OCI-LY7 (cell line): ENCODE measurements around the gene HTR2C. TPM values are rescaled to one million over a fixed set of nuclear protein-coding genes. Genes with fewer than 3 reads are reported as not detected.
A peak's percentile ranks its signal among the peaks of the same experiment; 100 is the strongest.

Experiments used
- BruUV-seq: library from RNA; stranded (reverse); fragments of 400-500 nt; replicated peaks from 2 replicates; lab custom pipeline; 2021; lab: Mats Ljungman, UMichigan
- CTCF ChIA-PET: fragments of 300-600 bp; sonication (Branson Sonifier 250); formaldehyde crosslinking; loops from one replicate; lab custom pipeline; 2022; ENCODE audit warnings: antibody characterized with exemption; ENCODE audit not compliant: unreplicated experiment; lab: Charles Lee
- POLR2A ChIA-PET: fragments of 300-600 bp; sonication (Branson Sonifier 250); formaldehyde crosslinking; loops from one replicate; lab custom pipeline; 2022; ENCODE audit warnings: antibody characterized with exemption; lab: Charles Lee
- DNase-seq: peaks from one replicate; pipeline ENCODE4 v3.0.0-alpha.2; 2015; ENCODE audit warnings: low spot score
- H2AFZ ChIP-seq: fragments of 200-600 bp; sonication (generic), shearing (Covaris generic); 2 replicates; pipeline ENCODE4 v1.6.1; 2014; ENCODE audit warnings: mild to moderate bottlenecking, antibody characterized with exemption, low read length, moderate library complexity
- H3K27ac ChIP-seq: fragments of 200-600 bp; sonication (generic); 2 replicates; pipeline ENCODE4 v1.5.1; 2014; ENCODE audit warnings: mixed run types, low read depth, mild to moderate bottlenecking, moderate library complexity, low read length, inconsistent platforms; ENCODE audit not compliant: poor library complexity, severe bottlenecking
- H3K36me3 ChIP-seq: fragments of 200-600 bp; sonication (generic); 2 replicates; pipeline ENCODE4 v1.6.1; 2014; ENCODE audit warnings: mild to moderate bottlenecking, antibody characterized with exemption, low read length, moderate library complexity, mixed read lengths; ENCODE audit not compliant: insufficient read depth
- H3K4me1 ChIP-seq: fragments of 200-600 bp; sonication (generic); 2 replicates; pipeline ENCODE4 v1.5.1; 2014; ENCODE audit warnings: mild to moderate bottlenecking, low read length; ENCODE audit not compliant: insufficient read depth, poor library complexity, severe bottlenecking
- H3K4me2 ChIP-seq: fragments of 200-600 bp; sonication (generic); 2 replicates; pipeline ENCODE4 v1.6.1; 2014; ENCODE audit warnings: mild to moderate bottlenecking, low read length
- H3K4me3 ChIP-seq: fragments of 200-600 bp; sonication (generic); 2 replicates; pipeline ENCODE4 v1.5.1; 2014; ENCODE audit warnings: mild to moderate bottlenecking, low read depth, low read length; ENCODE audit not compliant: poor library complexity, severe bottlenecking
- H3K79me2 ChIP-seq: fragments of 200-600 bp; sonication (generic); 2 replicates; pipeline ENCODE4 v1.6.1; 2016; ENCODE audit warnings: low read depth, mild to moderate bottlenecking, low read length, moderate library complexity, mixed read lengths; ENCODE audit not compliant: insufficient read depth
- H3K9me2 ChIP-seq: fragments of 200-600 bp; sonication (generic); 2 replicates; pipeline ENCODE4 v1.6.1; 2016; ENCODE audit warnings: mild to moderate bottlenecking, low read length, mixed read lengths; ENCODE audit not compliant: insufficient read depth
- H3K9me3 ChIP-seq: fragments of 200-600 bp; sonication (generic); 2 replicates; pipeline ENCODE4 v1.6.1; 2014; ENCODE audit warnings: mild to moderate bottlenecking, mixed run types, low read length, mixed read lengths
- H4K20me1 ChIP-seq: fragments of 200-600 bp; sonication (generic); 2 replicates; pipeline ENCODE4 v1.6.1; 2014; ENCODE audit warnings: mild to moderate bottlenecking, antibody characterized with exemption, low read length, moderate library complexity, mixed read lengths; ENCODE audit not compliant: insufficient read depth
- CTCF ChIP-seq: fragments of 200-600 bp; sonication (generic); conservative IDR thresholded peaks from 2 replicates; pipeline ENCODE4 v1.5.1; 2014; ENCODE audit warnings: mild to moderate bottlenecking, antibody characterized with exemption, low read length, moderate library complexity, mixed read lengths
- EZH2phosphoT487 ChIP-seq: fragments of 200-600 bp; sonication (generic); IDR thresholded peaks from 2 replicates; pipeline ENCODE4 v1.6.1; 2018; ENCODE audit warnings: low read depth, borderline replicate concordance, mild to moderate bottlenecking, mixed run types, antibody characterized with exemption, low read length, moderate library complexity, mixed read lengths
- intact Hi-C: fragments of 100-400 bp; cut with micrococcal nuclease; formaldehyde crosslinking; loops from one replicate; pipeline ENCODE4 v1.10.0; 2022; ENCODE audit not compliant: unreplicated experiment
- total RNA-seq, 2 experiments: library from RNA; depleted of rRNA in 1 of 2; stranded (reverse); fragments of >200 nt in 1 of 2; shearing (Covaris generic) in 1 of 2; gene quantifications; 2 replicates each; pipeline ENCODE4 v1.2.3, GENCODE V29; 2014 to 2022

Gene HTR2C
- total RNA-seq, 2 experiments from 2014 or later, result not detected

- Histone ChIP-seq H4K20me1 (no peaks in the 10 kb centered on the region), H3K9me2 (no peaks in the 10 kb centered on the region), H3K36me3 (no peaks in the 10 kb centered on the region), H3K4me2 (no peak overlapping the region), H3K79me2 (no peaks in the 10 kb centered on the region), H3K4me1 (no peaks in the 10 kb centered on the region), H3K4me3 (no peak overlapping the region), H3K9me3 (no peaks in the 10 kb centered on the region), H2AFZ (no peak overlapping the region), H3K27ac (no peak overlapping the region)
- BruUV-seq, result no TSS peak
- TF ChIP-seq EZH2phosphoT487 (no peak), CTCF (peak; percentile 33; the same call in 1 of the 2 replicates)
- intact Hi-C loops, result no loop called here
- POLR2A ChIA-PET, result no interaction called here
- DNase-seq, result no peak
- CTCF ChIA-PET, result no interaction called here
Measured at GRCh38 chrX:114626323-114626722, 42.4 kb downstream of the HTR2C start.

GRCh38 chrX:114635986-114636385 is 52.1 kb downstream of the HTR2C start:
- no peak overlapping the region for H3K27ac ChIP-seq
- H3K9me3 ChIP-seq, result no peaks in the 10 kb centered on the region
- TF ChIP-seq EZH2phosphoT487, result no peak
- no peak for TF ChIP-seq CTCF
- DNase-seq, result no peak
- CTCF ChIA-PET, result no interaction called here
- H3K79me2 ChIP-seq, result no peaks in the 10 kb centered on the region
- no peaks in the 10 kb centered on the region for H3K4me1 ChIP-seq
- no TSS peak for BruUV-seq
- H3K4me3 ChIP-seq, result no peak overlapping the region
- no peak overlapping the region for H2AFZ ChIP-seq
- H3K4me2 ChIP-seq, result no peak overlapping the region
- H3K9me2 ChIP-seq, result no peaks in the 10 kb centered on the region
- POLR2A ChIA-PET, result no interaction called here
- no peaks in the 10 kb centered on the region for H4K20me1 ChIP-seq
- H3K36me3 ChIP-seq, result no peaks in the 10 kb centered on the region
- intact Hi-C loops, result no loop called here

- no peak for TF ChIP-seq CTCF
- no peak for TF ChIP-seq EZH2phosphoT487
- no TSS peak for BruUV-seq
- POLR2A ChIA-PET, result no interaction called here
Measured at GRCh38 chrX:114650351-114650750, 66.5 kb downstream of the HTR2C start.

More at GRCh38 chrX:114650351-114650750, 66.5 kb downstream of the HTR2C start:
- intact Hi-C loops, result no loop called here
- no peak overlapping the region for H2AFZ ChIP-seq
- no peak for DNase-seq
- no peaks in the 10 kb centered on the region for H3K9me3 ChIP-seq
- CTCF ChIA-PET, result no interaction called here
- H3K4me2 ChIP-seq, result no peak overlapping the region
- H3K9me2 ChIP-seq, result no peaks in the 10 kb centered on the region
- H4K20me1 ChIP-seq, result no peaks in the 10 kb centered on the region
- H3K4me3 ChIP-seq, result no peak overlapping the region
- no peaks in the 10 kb centered on the region for H3K4me1 ChIP-seq
- H3K27ac ChIP-seq, result no peak overlapping the region
- no peaks in the 10 kb centered on the region for H3K36me3 ChIP-seq
- H3K79me2 ChIP-seq, result no peaks in the 10 kb centered on the region
